Calu3 (cell line): ENCODE data around the gene SPIRE2. TPM values are rescaled to one million over a fixed set of nuclear protein-coding genes. Genes with fewer than 3 reads are reported as not detected.

Experiments
- BruUV-seq: library from RNA; stranded (reverse); fragments of 400-500 nt; replicated peaks from 2 replicates; lab custom pipeline; 2021; lab: Mats Ljungman, UMichigan
- CTCF ChIA-PET: fragments of 300-600 bp; sonication (Branson Sonifier 250); formaldehyde crosslinking; loops from one replicate; lab custom pipeline; 2022; ENCODE audit warnings: antibody characterized with exemption; lab: Charles Lee
- DNase-seq: peaks from one replicate; pipeline ENCODE4 v3.0.0; 2022
- H3K27ac Mint-ChIP-seq: one replicate; pipeline ENCODE4 v1.8.0; 2022; ENCODE audit warnings: mixed read lengths; ENCODE audit not compliant: unreplicated experiment
- H3K27me3 Mint-ChIP-seq: one replicate; pipeline ENCODE4 v1.8.0; 2022; ENCODE audit warnings: mixed read lengths; ENCODE audit not compliant: unreplicated experiment
- H3K36me3 Mint-ChIP-seq: one replicate; pipeline ENCODE4 v1.8.0; 2022; ENCODE audit warnings: mild to moderate bottlenecking, moderate library complexity, mixed read lengths; ENCODE audit not compliant: insufficient read depth, unreplicated experiment
- H3K4me1 Mint-ChIP-seq: one replicate; pipeline ENCODE4 v1.8.0; 2022; ENCODE audit warnings: mild to moderate bottlenecking, low read depth, mixed read lengths; ENCODE audit not compliant: unreplicated experiment
- H3K4me3 Mint-ChIP-seq: one replicate; pipeline ENCODE4 v1.8.0; 2022; ENCODE audit warnings: mild to moderate bottlenecking, low read depth, moderate library complexity, mixed read lengths; ENCODE audit not compliant: unreplicated experiment
- H3K9me3 Mint-ChIP-seq: one replicate; pipeline ENCODE4 v1.8.0; 2022; ENCODE audit warnings: low read depth, mixed read lengths; ENCODE audit not compliant: unreplicated experiment
- intact Hi-C: fragments of 100-400 bp; cut with micrococcal nuclease; formaldehyde crosslinking; loops from one replicate; pipeline ENCODE4 v1.10.0; 2022; ENCODE audit not compliant: unreplicated experiment
- total RNA-seq: library from RNA; stranded (reverse); gene quantifications from 2 replicates; pipeline ENCODE4 v1.2.3, GENCODE V29; 2022
- TF ChIP-seq, protein P1 (sequence below): fragments of 200-600 bp; IDR thresholded peaks from one replicate; pipeline ENCODE4 v1.8.0; 2022; ENCODE audit warnings: antibody characterized with exemption; ENCODE audit not compliant: unreplicated experiment

Gene SPIRE2
- total RNA-seq, 1 experiment from 2014 or later: 46.3 TPM

- CTCF ChIA-PET: no interaction called here
- Mint-ChIP-seq H3K27ac (no peak overlapping the region), H3K9me3 (no peaks in the 10 kb centered on the region), H3K4me1 (no peaks in the 10 kb centered on the region), H3K36me3 (peaks cover 78% of the 10 kb centered on the region), H3K4me3 (no peak overlapping the region), H3K27me3 (no peaks in the 10 kb centered on the region)
- intact Hi-C loops: no loop called here
- no TSS peak for BruUV-seq
- no peak for DNase-seq
- TF ChIP-seq, protein P1, sequence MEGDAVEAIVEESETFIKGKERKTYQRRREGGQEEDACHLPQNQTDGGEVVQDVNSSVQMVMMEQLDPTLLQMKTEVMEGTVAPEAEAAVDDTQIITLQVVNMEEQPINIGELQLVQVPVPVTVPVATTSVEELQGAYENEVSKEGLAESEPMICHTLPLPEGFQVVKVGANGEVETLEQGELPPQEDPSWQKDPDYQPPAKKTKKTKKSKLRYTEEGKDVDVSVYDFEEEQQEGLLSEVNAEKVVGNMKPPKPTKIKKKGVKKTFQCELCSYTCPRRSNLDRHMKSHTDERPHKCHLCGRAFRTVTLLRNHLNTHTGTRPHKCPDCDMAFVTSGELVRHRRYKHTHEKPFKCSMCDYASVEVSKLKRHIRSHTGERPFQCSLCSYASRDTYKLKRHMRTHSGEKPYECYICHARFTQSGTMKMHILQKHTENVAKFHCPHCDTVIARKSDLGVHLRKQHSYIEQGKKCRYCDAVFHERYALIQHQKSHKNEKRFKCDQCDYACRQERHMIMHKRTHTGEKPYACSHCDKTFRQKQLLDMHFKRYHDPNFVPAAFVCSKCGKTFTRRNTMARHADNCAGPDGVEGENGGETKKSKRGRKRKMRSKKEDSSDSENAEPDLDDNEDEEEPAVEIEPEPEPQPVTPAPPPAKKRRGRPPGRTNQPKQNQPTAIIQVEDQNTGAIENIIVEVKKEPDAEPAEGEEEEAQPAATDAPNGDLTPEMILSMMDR: no peak
Measured at GRCh38 chr16:89900885-89901284, 72.6 kb downstream of the SPIRE2 start.

- intact Hi-C loops: no loop called here
- TF ChIP-seq, protein P1: no peak
- CTCF ChIA-PET: interaction anchor here (0.6 kb wide), 1 partner anchor 30 kb away, joined by 3 read pairs; the partner anchor contains the start of gene TCF25
- no peak for DNase-seq
- H3K27ac Mint-ChIP-seq: no peak overlapping the region
- no peak overlapping the region for H3K4me3 Mint-ChIP-seq
- H3K9me3 Mint-ChIP-seq: no peaks in the 10 kb centered on the region
- no TSS peak for BruUV-seq
- H3K27me3 Mint-ChIP-seq: no peaks in the 10 kb centered on the region
- peaks cover 69% of the 10 kb centered on the region for H3K36me3 Mint-ChIP-seq
- no peaks in the 10 kb centered on the region for H3K4me1 Mint-ChIP-seq
Measured at GRCh38 chr16:89902980-89903379, 74.7 kb downstream of the SPIRE2 start.

- TF ChIP-seq, protein P1: no peak
- intact Hi-C loops: no loop called here
- Mint-ChIP-seq H3K27ac (no peak overlapping the region), H3K27me3 (no peaks in the 10 kb centered on the region), H3K36me3 (peaks cover 63% of the 10 kb centered on the region), H3K4me3 (no peak overlapping the region), H3K9me3 (no peaks in the 10 kb centered on the region), H3K4me1 (no peaks in the 10 kb centered on the region)
- DNase-seq: no peak
- no TSS peak for BruUV-seq
- CTCF ChIA-PET: no interaction called here
Measured at GRCh38 chr16:89903908-89904515, 75.7 kb downstream of the SPIRE2 start.

GRCh38 chr16:89904606-89905510 is 76.6 kb downstream of the SPIRE2 start:
- H3K9me3 Mint-ChIP-seq: no peaks in the 10 kb centered on the region
- CTCF ChIA-PET: no interaction called here
- H3K4me3 Mint-ChIP-seq: no peak overlapping the region
- H3K4me1 Mint-ChIP-seq: no peaks in the 10 kb centered on the region
- peaks cover 67% of the 10 kb centered on the region for H3K36me3 Mint-ChIP-seq
- DNase-seq: no peak
- no peak overlapping the region for H3K27ac Mint-ChIP-seq
- TF ChIP-seq, protein P1: no peak
- no TSS peak for BruUV-seq
- intact Hi-C loops: no loop called here
- no peaks in the 10 kb centered on the region for H3K27me3 Mint-ChIP-seq
